ENCODE results near the gene AKR1C8. TPM values are rescaled to one million over a fixed set of nuclear protein-coding genes. Genes with fewer than 3 reads are reported as not detected.
"Not testable (repeated sequence)": the region's sequence is repeated elsewhere in the genome, so short reads cannot be mapped to it uniquely, and the experiment has no call there.

The AKR1C8 gene
- total and polyA plus RNA-seq, 2 of the 13 experiments (the other 11 are each of a cell fraction or from before 2014, with no cell fraction given), result 0.12 TPM; not detected in 1

- no peak for TF ChIP-seq FUBP1 (CRISPR knock-in tag; IDR thresholded peaks at IDR 0.05; ENCODE audit: borderline replicate concordance)
- TF ChIP-seq, protein P1, sequence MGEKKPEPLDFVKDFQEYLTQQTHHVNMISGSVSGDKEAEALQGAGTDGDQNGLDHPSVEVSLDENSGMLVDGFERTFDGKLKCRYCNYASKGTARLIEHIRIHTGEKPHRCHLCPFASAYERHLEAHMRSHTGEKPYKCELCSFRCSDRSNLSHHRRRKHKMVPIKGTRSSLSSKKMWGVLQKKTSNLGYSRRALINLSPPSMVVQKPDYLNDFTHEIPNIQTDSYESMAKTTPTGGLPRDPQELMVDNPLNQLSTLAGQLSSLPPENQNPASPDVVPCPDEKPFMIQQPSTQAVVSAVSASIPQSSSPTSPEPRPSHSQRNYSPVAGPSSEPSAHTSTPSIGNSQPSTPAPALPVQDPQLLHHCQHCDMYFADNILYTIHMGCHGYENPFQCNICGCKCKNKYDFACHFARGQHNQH (CRISPR knock-in tag; IDR thresholded peaks at IDR 0.05), result no peak
- TF ChIP-seq MAZ (IDR thresholded peaks at IDR 0.05; ENCODE audit: borderline replicate concordance, low read depth, low read length), result no peak
- no peak for TF ChIP-seq MAZ (CRISPR knock-in tag; IDR thresholded peaks at IDR 0.05; ENCODE audit: low read depth)
Measured at GRCh38 chr10:5183923-5184322, 1.0 kb downstream of the AKR1C8 start (continued).

DNA sequence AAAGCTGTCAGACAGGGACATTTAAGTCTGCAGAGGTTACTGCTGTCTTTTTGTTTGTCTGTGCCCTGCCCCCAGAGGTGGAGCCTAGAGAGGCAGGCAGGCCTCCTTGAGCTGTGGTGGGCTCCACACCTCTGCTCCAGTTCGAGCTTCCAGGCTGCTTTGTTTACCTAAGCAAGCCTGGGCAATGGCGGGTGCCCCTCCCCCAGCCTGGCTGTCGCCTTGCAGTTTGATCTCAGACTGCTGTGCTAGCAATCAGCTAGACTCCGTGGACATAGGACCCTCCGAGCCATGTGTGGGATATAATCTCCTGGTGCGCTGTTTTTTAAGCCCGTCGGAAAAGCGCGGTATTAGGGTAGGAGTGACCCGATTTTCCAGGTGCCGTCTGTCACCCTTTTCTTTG, 4.4 kb downstream of the AKR1C8 start:
- H3K9ac ChIP-seq (ENCODE audit: insufficient read depth, low read depth, low read length); H3K36me3 ChIP-seq (replicated peaks in 1 of 2; ENCODE audit: control insufficient read depth in 1 of 2, insufficient read depth in 2 of 2, low read length in 2 of 2); DNase-seq (ENCODE audit: low spot score); BruUV-seq (replicated peaks); H3K79me2 ChIP-seq (ENCODE audit: insufficient read depth, low read length); POLR2A ChIA-PET; CTCF ChIA-PET (ENCODE audit: low intra/inter-chr PET ratio, low total read pairs); intact Hi-C loops (cut with micrococcal nuclease; ENCODE audit: unreplicated experiment); H2AFZ ChIP-seq (ENCODE audit: low read length); H4K20me1 ChIP-seq (ENCODE audit: insufficient read depth, low read length); H3K4me3 ChIP-seq (replicated peaks in 1 of 3; ENCODE audit: insufficient read depth in 1 of 3, low read depth in 2 of 3, low read length in 3 of 3); FAIRE-seq; H3K27me3 ChIP-seq (ENCODE audit: control insufficient read depth in 1 of 2, insufficient read depth in 2 of 2, low read length in 2 of 2); in situ Hi-C loops (cut with HindIII; ENCODE audit: extremely low pct_ligation_motif_present, low pct_unique_long_range_greater_than_20kb); H3K4me2 ChIP-seq (ENCODE audit: low read depth, low read length); H3K27ac ChIP-seq (ENCODE audit: extremely low read length, insufficient read depth, low read length); H3K9me3 ChIP-seq (ENCODE audit: low read length); ATAC-seq; TF ChIP-seq FOXA1 (IDR thresholded peaks at IDR 0.05): not testable (repeated sequence)
- WGBS (ENCODE audit: low lambda C conversion rate), result 83% methylated on average over 12 of the region's 12 CpGs
- peaks cover 15% of the 10 kb centered on the region for H3K4me1 ChIP-seq (ENCODE audit: insufficient read depth, low read length)
- TF ChIP-seq, protein P2, sequence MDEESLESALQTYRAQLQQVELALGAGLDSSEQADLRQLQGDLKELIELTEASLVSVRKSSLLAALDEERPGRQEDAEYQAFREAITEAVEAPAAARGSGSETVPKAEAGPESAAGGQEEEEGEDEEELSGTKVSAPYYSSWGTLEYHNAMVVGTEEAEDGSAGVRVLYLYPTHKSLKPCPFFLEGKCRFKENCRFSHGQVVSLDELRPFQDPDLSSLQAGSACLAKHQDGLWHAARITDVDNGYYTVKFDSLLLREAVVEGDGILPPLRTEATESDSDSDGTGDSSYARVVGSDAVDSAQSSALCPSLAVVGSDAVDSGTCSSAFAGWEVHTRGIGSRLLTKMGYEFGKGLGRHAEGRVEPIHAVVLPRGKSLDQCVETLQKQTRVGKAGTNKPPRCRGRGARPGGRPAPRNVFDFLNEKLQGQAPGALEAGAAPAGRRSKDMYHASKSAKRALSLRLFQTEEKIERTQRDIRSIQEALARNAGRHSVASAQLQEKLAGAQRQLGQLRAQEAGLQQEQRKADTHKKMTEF (CRISPR knock-in tag; IDR thresholded peaks at IDR 0.05), result peak; percentile 40; the same call in 1 of the 2 replicates
- peak; percentile 66 for TF ChIP-seq FOXA1 (CRISPR knock-in tag; IDR thresholded peaks at IDR 0.05)
- 0 out of 2 replicates have a peak, but pooled peaks have one; percentile 12 for TF ChIP-seq ZNF644 (CRISPR knock-in tag; IDR thresholded peaks at IDR 0.05; ENCODE audit: low read depth)
- TF ChIP-seq, protein P3, sequence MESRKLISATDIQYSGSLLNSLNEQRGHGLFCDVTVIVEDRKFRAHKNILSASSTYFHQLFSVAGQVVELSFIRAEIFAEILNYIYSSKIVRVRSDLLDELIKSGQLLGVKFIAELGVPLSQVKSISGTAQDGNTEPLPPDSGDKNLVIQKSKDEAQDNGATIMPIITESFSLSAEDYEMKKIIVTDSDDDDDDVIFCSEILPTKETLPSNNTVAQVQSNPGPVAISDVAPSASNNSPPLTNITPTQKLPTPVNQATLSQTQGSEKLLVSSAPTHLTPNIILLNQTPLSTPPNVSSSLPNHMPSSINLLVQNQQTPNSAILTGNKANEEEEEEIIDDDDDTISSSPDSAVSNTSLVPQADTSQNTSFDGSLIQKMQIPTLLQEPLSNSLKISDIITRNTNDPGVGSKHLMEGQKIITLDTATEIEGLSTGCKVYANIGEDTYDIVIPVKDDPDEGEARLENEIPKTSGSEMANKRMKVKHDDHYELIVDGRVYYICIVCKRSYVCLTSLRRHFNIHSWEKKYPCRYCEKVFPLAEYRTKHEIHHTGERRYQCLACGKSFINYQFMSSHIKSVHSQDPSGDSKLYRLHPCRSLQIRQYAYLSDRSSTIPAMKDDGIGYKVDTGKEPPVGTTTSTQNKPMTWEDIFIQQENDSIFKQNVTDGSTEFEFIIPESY (CRISPR knock-in tag; IDR thresholded peaks at IDR 0.05), result peak; percentile 92
- peak; percentile 41; the same call in 1 of the 2 replicates for TF ChIP-seq ARID5B (CRISPR knock-in tag; IDR thresholded peaks at IDR 0.05)
- TF ChIP-seq POGZ (CRISPR knock-in tag; IDR thresholded peaks at IDR 0.05), result peak; percentile 50; the same call in 1 of the 2 replicates

Data from HepG2 (cell line).